Neural progenitor cell (in vitro differentiated cells): ENCODE measurements around the gene PLEKHG1. TPM values are rescaled to one million over a fixed set of nuclear protein-coding genes. Genes with fewer than 3 reads are reported as not detected.

Experiments used
- DNase-seq: peaks from one replicate; pipeline ENCODE4 v3.0.0-alpha.2; 2016; ENCODE audit warnings: low spot score
- H2AFZ ChIP-seq: fragments of 200-600 bp; sonication (generic); replicated peaks from 2 replicates; pipeline ENCODE4 v1.6.1; 2016; ENCODE audit warnings: antibody characterized with exemption
- H3F3A ChIP-seq: fragments of 200-600 bp; sonication (generic); 2 replicates; pipeline ENCODE4 v1.6.1; 2016; ENCODE audit warnings: antibody characterized with exemption, low read depth
- H3K27ac ChIP-seq: fragments of 200-600 bp; sonication (generic); 2 replicates; pipeline ENCODE4 v1.5.1; 2016; ENCODE audit warnings: mild to moderate bottlenecking
- H3K27me3 ChIP-seq: fragments of 200-600 bp; sonication (generic); 2 replicates; pipeline ENCODE4 v1.6.1; 2016; ENCODE audit warnings: mild to moderate bottlenecking, moderate library complexity
- H3K36me3 ChIP-seq: fragments of 200-600 bp; sonication (generic); 2 replicates; pipeline ENCODE4 v1.5.1; 2016
- H3K4me1 ChIP-seq: fragments of 200-600 bp; sonication (generic); 2 replicates; pipeline ENCODE4 v1.6.1; 2016; ENCODE audit warnings: mixed run types
- H3K4me2 ChIP-seq: fragments of 200-600 bp; sonication (generic); 2 replicates; pipeline ENCODE4 v1.6.1; 2016
- H3K4me3 ChIP-seq: fragments of 200-600 bp; sonication (generic); 2 replicates; pipeline ENCODE4 v1.5.1; 2016
- H3K79me2 ChIP-seq: fragments of 200-600 bp; sonication (generic); 2 replicates; pipeline ENCODE4 v1.6.1; 2016; ENCODE audit warnings: low read depth
- H3K9ac ChIP-seq: fragments of 200-600 bp; sonication (generic); 2 replicates; pipeline ENCODE4 v1.6.1; 2016
- H3K9me3 ChIP-seq: fragments of 200-600 bp; sonication (generic); 2 replicates; pipeline ENCODE4 v1.5.1; 2016; ENCODE audit warnings: low read depth
- H4K20me1 ChIP-seq: fragments of 200-600 bp; sonication (generic); 2 replicates; pipeline ENCODE4 v1.6.1; 2016; ENCODE audit warnings: low read depth
- H3K27ac Mint-ChIP-seq: 3 replicates; pipeline ENCODE4 v1.8.0; 2021; ENCODE audit warnings: mixed read lengths
- H3K27me3 Mint-ChIP-seq: 2 replicates; pipeline ENCODE4 v1.8.0; 2022; ENCODE audit warnings: low read depth, mild to moderate bottlenecking, inconsistent platforms, moderate library complexity, mixed read lengths; ENCODE audit not compliant: insufficient read depth
- H3K36me3 Mint-ChIP-seq: 3 replicates; pipeline ENCODE4 v1.8.0; 2021; ENCODE audit warnings: mixed read lengths
- H3K4me1 Mint-ChIP-seq: 3 replicates; pipeline ENCODE4 v1.8.0; 2021; ENCODE audit warnings: mixed read lengths
- H3K4me3 Mint-ChIP-seq: 3 replicates; pipeline ENCODE4 v1.8.0; 2021; ENCODE audit warnings: mild to moderate bottlenecking, moderate library complexity, mixed read lengths
- H3K9me3 Mint-ChIP-seq: 3 replicates; pipeline ENCODE4 v1.8.0; 2020; ENCODE audit warnings: mixed read lengths
- EZH2 ChIP-seq: fragments of 200-600 bp; sonication (generic); IDR thresholded peaks from 2 replicates; pipeline ENCODE4 v1.6.1; 2017; ENCODE audit warnings: antibody characterized with exemption, mild to moderate bottlenecking, moderate library complexity
- EZH2phosphoT487 ChIP-seq: fragments of 200-600 bp; sonication (generic); IDR thresholded peaks from 2 replicates; pipeline ENCODE4 v1.6.1; 2017; ENCODE audit warnings: antibody characterized with exemption
- total RNA-seq: library from RNA; depleted of rRNA; stranded (reverse); fragments of >200 nt; gene quantifications from 2 replicates; pipeline ENCODE4 v1.2.3, GENCODE V29; 2015; ENCODE audit warnings: low replicate concordance
- TF ChIP-seq, protein P1 (sequence below): fragments of 200-600 bp; sonication (generic); IDR thresholded peaks from 2 replicates; pipeline ENCODE4 v1.5.1; 2017; ENCODE audit warnings: antibody characterized with exemption, mild to moderate bottlenecking

The PLEKHG1 gene
- total RNA-seq, 1 donor from 2014 or later, result 4.7 TPM

DNA sequence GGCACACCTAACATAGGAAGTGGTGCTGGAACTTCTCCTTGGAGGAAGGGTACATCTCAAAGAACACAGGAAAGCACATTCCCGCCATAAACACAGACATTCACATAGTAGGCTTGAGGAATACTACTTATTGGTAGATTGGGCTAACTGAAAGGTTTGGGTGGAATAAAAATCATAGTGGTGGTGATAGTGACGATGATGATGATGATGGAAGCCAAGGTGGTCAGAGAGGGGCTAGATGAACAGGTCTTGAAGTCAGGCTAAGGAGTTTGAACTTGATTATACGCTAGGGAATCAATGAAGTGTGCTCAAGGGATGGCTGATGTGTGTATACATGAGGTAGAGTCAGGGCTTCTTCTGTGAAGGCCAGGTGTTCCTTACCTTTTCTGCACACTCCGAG is 12.0 kb upstream of the PLEKHG1 start:
- TF ChIP-seq EZH2, result no peak
- TF ChIP-seq, protein P1, sequence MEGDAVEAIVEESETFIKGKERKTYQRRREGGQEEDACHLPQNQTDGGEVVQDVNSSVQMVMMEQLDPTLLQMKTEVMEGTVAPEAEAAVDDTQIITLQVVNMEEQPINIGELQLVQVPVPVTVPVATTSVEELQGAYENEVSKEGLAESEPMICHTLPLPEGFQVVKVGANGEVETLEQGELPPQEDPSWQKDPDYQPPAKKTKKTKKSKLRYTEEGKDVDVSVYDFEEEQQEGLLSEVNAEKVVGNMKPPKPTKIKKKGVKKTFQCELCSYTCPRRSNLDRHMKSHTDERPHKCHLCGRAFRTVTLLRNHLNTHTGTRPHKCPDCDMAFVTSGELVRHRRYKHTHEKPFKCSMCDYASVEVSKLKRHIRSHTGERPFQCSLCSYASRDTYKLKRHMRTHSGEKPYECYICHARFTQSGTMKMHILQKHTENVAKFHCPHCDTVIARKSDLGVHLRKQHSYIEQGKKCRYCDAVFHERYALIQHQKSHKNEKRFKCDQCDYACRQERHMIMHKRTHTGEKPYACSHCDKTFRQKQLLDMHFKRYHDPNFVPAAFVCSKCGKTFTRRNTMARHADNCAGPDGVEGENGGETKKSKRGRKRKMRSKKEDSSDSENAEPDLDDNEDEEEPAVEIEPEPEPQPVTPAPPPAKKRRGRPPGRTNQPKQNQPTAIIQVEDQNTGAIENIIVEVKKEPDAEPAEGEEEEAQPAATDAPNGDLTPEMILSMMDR, result no peak

DNA sequence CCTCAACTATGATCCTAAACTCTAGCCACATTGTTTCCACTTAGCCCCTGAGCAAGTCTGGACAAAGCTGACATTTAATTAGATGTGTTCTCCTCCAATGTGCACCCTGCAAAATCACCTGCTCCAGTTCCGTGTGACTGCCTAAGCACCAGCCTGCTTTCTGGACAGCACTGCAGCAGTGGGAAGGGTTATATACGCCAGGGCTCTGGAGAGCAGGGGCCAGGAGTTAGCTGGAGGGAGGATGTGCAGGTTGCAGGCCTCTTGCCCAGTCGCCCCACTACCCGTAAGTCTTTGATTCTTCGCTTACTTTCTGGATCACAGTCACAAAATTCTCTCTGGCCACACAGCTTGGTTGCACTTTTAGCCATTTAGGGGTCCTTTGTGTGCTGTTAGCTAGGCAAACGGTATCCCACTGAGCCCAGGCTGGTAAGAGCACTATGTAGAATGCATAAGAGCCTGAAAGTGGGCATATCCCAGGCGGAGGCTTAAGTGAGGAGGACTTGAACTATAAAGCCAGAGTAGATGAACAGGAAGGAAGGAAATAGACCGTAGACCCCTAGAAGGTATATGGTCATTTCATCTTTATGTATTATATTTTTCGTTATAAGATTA is 10.7 kb upstream of the PLEKHG1 start:
- no peaks in the 10 kb centered on the region for H3K36me3 ChIP-seq
- no peak for TF ChIP-seq EZH2phosphoT487
- no peak for TF ChIP-seq EZH2
- TF ChIP-seq, protein P1, result no peak
- Mint-ChIP-seq H3K4me3 (no peak overlapping the region), H3K27me3 (peaks cover 10% of the 10 kb centered on the region), H3K9me3 (no peaks in the 10 kb centered on the region), H3K27ac (peak overlapping the region; percentile 76), H3K36me3 (no peaks in the 10 kb centered on the region), H3K4me1 (peaks cover 6% of the 10 kb centered on the region)
- H3K4me1 ChIP-seq, result peaks cover 8% of the 10 kb centered on the region
- H3K9ac ChIP-seq, result no peak overlapping the region
- peaks cover 23% of the 10 kb centered on the region for H3K27me3 ChIP-seq
- H3K27ac ChIP-seq, result no peak overlapping the region
- H2AFZ ChIP-seq, result no peak overlapping the region
- no peak overlapping the region for H3K4me3 ChIP-seq
- no peaks in the 10 kb centered on the region for H3K79me2 ChIP-seq
- DNase-seq, result peak; percentile 51
- H4K20me1 ChIP-seq, result no peaks in the 10 kb centered on the region
- no peaks in the 10 kb centered on the region for H3K9me3 ChIP-seq
- no peak overlapping the region for H3K4me2 ChIP-seq
- no peaks in the 10 kb centered on the region for H3F3A ChIP-seq

More for the DNA sequence above, 12.0 kb upstream of the PLEKHG1 start:
- Mint-ChIP-seq H3K9me3 (no peaks in the 10 kb centered on the region), H3K27ac (no peak overlapping the region), H3K36me3 (no peaks in the 10 kb centered on the region), H3K27me3 (peaks cover 11% of the 10 kb centered on the region), H3K4me3 (no peak overlapping the region), H3K4me1 (peaks cover 10% of the 10 kb centered on the region)
- H3K79me2 ChIP-seq, result no peaks in the 10 kb centered on the region
- H3K27me3 ChIP-seq, result peaks cover 23% of the 10 kb centered on the region
- H3K4me1 ChIP-seq, result peaks cover 8% of the 10 kb centered on the region
- H4K20me1 ChIP-seq, result no peaks in the 10 kb centered on the region
- no peak for DNase-seq
- H3K27ac ChIP-seq, result no peak overlapping the region
- no peak overlapping the region for H3K4me2 ChIP-seq
- H3K36me3 ChIP-seq, result no peaks in the 10 kb centered on the region
- H3K4me3 ChIP-seq, result no peak overlapping the region
- no peaks in the 10 kb centered on the region for H3F3A ChIP-seq
- H2AFZ ChIP-seq, result no peak overlapping the region
- H3K9ac ChIP-seq, result no peak overlapping the region
- no peaks in the 10 kb centered on the region for H3K9me3 ChIP-seq

DNA sequence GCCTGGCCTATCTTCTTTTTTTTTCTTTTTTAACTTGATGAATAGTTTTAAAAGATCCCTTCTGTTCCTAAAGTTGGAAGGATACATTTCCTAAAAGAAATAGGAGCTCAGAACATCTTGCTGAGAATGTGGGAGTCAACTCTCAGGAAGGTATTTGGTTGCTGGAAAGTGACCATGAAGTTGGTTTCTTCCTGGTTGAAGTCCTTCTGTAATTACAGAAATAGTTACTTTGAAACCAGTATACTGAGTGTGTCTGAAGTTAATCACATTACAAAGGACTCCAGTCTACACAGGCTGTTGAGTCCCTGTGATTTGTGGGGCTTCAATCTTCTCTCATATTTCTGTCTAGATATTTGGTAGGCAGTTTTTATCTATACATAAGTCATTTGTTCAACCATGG is 9.8 kb upstream of the PLEKHG1 start:
- TF ChIP-seq, protein P1, result no peak
- TF ChIP-seq EZH2 (no peak), EZH2phosphoT487 (no peak)
- H3K4me3 Mint-ChIP-seq, result no peak overlapping the region

More for the DNA sequence above, 9.8 kb upstream of the PLEKHG1 start:
- no peaks in the 10 kb centered on the region for H3K79me2 ChIP-seq
- Mint-ChIP-seq H3K36me3 (no peaks in the 10 kb centered on the region), H3K4me1 (peaks cover 6% of the 10 kb centered on the region), H3K27me3 (peaks cover 9% of the 10 kb centered on the region), H3K9me3 (no peaks in the 10 kb centered on the region), H3K27ac (no peak overlapping the region)
- peaks cover 27% of the 10 kb centered on the region for H3K27me3 ChIP-seq
- no peak overlapping the region for H2AFZ ChIP-seq
- H3K4me2 ChIP-seq, result no peak overlapping the region
- DNase-seq, result no peak
- no peaks in the 10 kb centered on the region for H4K20me1 ChIP-seq
- H3K4me1 ChIP-seq, result peaks cover 8% of the 10 kb centered on the region
- no peak overlapping the region for H3K27ac ChIP-seq
- H3F3A ChIP-seq, result no peaks in the 10 kb centered on the region
- H3K36me3 ChIP-seq, result no peaks in the 10 kb centered on the region
- no peak overlapping the region for H3K4me3 ChIP-seq
- H3K9ac ChIP-seq, result no peak overlapping the region
- H3K9me3 ChIP-seq, result no peaks in the 10 kb centered on the region
